GM12864 (cell line): ENCODE measurements around the gene CD9.

Experiments used
- DNase-seq: peaks from one replicate; pipeline ENCODE4 v3.0.0-alpha.2; 2011; ENCODE audit warnings: low read depth
- H3K4me3 ChIP-seq: 2 replicates; pipeline ENCODE4 v1.5.1; 2011; ENCODE audit warnings: mild to moderate bottlenecking, low read depth, low read length, control low read depth
- TF ChIP-seq, protein P1 (sequence below): IDR thresholded peaks from 2 replicates; pipeline ENCODE4 v1.5.1; 2011; ENCODE audit warnings: low read depth, mild to moderate bottlenecking, moderate library complexity, low read length, control low read depth, inconsistent platforms; ENCODE audit errors: missing control alignments

Gene CD9

DNA sequence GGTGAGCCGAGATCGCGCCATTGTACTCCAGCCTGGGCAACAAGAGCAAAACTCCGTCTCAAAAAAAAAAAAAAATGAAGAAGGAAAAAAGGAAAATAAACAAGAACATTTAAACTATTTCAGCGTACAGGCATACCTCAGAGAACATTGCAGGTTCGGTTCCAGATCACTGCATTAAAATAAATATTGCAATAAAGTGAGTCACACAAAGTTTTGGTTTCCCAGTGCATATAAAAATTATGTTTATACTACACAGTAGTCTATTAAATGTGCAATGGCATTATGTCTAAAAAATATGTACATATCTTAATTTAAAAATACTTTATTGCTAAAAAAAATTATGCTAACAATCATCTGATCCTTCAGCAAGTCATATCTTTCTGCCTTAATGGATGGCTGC lies 56.8 kb downstream of the CD9 start:
- no peak for DNase-seq
- H3K4me3 ChIP-seq: no peak overlapping the region
- TF ChIP-seq, protein P1, sequence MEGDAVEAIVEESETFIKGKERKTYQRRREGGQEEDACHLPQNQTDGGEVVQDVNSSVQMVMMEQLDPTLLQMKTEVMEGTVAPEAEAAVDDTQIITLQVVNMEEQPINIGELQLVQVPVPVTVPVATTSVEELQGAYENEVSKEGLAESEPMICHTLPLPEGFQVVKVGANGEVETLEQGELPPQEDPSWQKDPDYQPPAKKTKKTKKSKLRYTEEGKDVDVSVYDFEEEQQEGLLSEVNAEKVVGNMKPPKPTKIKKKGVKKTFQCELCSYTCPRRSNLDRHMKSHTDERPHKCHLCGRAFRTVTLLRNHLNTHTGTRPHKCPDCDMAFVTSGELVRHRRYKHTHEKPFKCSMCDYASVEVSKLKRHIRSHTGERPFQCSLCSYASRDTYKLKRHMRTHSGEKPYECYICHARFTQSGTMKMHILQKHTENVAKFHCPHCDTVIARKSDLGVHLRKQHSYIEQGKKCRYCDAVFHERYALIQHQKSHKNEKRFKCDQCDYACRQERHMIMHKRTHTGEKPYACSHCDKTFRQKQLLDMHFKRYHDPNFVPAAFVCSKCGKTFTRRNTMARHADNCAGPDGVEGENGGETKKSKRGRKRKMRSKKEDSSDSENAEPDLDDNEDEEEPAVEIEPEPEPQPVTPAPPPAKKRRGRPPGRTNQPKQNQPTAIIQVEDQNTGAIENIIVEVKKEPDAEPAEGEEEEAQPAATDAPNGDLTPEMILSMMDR: no peak

DNA sequence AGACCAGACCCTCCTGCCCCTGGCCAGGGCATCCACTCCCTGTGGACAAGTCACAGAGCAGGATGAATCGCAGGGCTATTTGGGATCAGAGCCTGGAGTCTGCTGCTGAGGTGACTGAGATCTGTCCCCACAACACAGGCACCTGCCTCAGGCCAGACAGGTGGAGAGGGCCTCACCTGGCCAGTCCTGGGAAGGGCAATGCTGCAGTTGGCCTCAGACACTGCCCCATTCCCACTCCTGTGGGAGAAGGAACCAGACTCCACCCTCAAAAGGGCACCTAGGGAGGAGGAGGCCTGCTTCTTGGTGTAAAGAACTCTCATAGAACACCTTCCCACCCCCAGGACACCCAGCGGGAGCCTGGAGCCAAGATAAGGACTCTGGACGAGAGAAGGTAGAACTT lies 62.0 kb downstream of the CD9 start:
- H3K4me3 ChIP-seq: no peak overlapping the region
- no peak for DNase-seq
- TF ChIP-seq, protein P1: no peak

DNA sequence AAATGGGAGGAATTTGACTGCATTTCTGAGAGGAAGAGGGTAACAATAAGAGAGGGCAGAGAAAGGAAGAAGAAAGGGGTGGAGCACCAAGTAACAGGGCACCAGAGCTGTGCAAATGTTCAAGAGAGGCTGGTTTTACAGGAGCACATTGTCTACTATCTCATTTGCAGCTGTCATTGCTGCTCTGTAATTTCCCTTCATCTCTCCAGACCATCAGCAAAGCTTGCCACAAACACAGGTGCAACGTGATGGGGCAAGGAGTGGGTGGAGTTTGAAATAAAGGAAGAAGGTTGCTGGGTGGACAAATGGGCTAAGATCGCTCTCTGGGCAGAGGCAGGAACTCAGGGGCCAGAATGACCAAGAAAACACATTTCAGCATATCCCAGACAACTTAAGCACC lies 62.4 kb downstream of the CD9 start:
- DNase-seq: no peak
- H3K4me3 ChIP-seq: no peak overlapping the region
- TF ChIP-seq, protein P1: no peak

DNA sequence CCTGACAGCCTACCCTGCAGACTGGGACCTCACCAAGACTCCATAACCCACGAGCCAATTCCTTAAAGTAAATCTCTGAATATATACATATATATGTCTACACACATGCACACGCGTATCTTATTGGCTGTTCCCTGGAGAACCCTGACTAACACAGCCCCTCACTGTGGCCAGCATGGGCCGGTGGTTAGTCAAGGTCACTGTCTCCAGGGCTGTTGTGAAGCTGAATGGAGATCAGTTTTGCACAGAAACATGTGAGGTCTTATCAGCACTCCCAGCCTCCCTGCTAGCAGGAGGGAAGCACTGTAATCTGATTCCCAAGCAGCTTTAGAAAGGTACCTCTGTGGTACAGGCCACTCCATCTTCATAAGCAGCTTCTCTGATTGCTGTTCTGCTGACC lies 63.7 kb downstream of the CD9 start:
- DNase-seq: no peak
- H3K4me3 ChIP-seq: no peak overlapping the region
- TF ChIP-seq, protein P1: no peak

DNA sequence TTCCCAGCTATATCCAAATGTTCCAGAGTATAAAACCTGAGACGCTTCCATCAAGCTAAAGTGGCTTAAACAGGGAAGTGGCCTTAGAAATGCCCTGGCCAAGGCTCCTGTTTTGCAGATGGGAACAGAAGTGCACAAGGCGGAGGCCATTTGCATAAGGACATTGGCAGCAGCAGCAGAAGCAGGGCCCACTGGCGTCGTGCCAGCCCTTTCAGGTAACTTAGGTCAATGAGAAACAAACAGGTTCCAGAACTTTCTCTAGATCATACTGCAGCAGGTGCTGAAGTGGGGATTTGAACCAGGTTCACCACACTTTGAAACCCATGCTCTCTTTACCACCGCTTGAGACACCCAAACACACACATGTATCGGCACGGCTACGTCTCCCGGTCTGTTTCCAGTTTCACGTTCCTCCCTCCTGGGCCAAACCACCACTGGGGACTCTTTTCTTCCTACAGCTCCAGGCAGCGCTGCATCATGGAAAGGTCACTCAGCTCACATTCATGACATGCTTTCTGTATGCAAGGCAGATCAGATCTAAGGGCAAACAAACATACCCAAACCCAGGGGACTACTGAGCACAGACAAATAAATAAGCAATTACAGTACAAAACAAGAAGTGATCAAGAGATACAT lies 64.3 kb downstream of the CD9 start:
- no peak for DNase-seq
- no peak overlapping the region for H3K4me3 ChIP-seq
- TF ChIP-seq, protein P1: no peak

DNA sequence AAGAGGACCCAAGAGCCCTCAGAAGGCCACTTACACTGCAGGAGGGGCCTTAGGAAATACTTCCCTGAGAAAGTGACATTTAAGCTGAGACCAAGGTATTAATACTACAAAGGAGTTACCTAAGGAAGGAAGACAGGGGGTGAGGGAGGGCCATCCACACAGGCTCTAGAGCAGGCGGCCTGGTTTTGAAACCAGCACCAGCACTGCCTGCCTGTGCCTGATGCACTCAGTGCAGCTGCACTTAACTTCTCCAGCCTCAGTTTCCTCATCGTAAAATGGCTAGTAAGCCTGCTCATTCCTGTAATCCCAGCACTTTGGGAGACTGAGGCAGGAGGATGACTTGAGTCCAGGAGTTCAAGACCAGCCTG lies 64.8 kb downstream of the CD9 start:
- TF ChIP-seq, protein P1: no peak
- H3K4me3 ChIP-seq: no peak overlapping the region
- no peak for DNase-seq

DNA sequence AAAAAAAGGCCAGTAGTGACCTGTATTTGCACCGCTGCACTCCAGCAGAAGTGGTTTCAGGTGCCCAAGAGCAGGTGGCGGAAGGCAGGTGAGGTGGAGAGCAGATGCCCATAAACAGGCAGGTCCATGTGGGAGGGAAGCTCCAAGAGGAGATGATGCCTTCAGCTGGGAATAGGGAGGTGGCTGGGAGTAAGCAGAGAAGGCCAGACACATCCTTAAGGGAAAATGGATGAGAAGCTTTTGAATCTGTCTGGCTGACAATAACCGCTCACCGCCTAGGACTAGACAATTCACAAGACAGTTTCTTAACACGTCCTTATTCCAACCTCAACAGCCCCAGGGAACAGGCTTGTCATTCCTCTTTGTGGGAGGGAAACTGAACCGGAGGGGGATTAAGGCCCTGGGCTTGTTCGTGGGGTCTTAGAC lies 66.4 kb downstream of the CD9 start:
- TF ChIP-seq, protein P1: no peak
- no peak overlapping the region for H3K4me3 ChIP-seq
- no peak for DNase-seq
